ENCODE data around the gene ATG12. TPM values are rescaled to one million over a fixed set of nuclear protein-coding genes. Genes with fewer than 3 reads are reported as not detected.

ATG12 gene
- total and polyA plus RNA-seq, 2 experiments from 2014 or later: 52.6 to 109 TPM

DNA sequence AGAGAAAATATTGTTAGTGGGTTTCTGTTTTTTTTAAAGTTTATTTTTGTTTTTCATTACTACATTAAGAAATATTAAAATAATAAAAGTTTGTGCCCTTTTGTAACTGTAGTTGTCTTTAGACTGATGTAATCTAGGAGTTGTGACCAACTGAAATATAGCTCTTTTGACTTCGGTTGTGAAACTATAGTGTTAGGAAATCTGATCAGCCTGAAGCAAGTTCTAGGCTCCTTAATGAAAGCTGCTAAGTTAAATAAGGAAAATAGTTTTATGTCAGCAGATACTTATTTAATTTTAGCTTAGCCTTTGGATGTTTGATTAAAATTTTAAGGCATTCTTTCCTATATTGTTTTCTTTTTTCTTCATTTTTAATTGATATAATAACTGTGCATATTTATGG lies 14.6 kb upstream of the ATG12 start (continued):
- TF ChIP-seq, protein P1, sequence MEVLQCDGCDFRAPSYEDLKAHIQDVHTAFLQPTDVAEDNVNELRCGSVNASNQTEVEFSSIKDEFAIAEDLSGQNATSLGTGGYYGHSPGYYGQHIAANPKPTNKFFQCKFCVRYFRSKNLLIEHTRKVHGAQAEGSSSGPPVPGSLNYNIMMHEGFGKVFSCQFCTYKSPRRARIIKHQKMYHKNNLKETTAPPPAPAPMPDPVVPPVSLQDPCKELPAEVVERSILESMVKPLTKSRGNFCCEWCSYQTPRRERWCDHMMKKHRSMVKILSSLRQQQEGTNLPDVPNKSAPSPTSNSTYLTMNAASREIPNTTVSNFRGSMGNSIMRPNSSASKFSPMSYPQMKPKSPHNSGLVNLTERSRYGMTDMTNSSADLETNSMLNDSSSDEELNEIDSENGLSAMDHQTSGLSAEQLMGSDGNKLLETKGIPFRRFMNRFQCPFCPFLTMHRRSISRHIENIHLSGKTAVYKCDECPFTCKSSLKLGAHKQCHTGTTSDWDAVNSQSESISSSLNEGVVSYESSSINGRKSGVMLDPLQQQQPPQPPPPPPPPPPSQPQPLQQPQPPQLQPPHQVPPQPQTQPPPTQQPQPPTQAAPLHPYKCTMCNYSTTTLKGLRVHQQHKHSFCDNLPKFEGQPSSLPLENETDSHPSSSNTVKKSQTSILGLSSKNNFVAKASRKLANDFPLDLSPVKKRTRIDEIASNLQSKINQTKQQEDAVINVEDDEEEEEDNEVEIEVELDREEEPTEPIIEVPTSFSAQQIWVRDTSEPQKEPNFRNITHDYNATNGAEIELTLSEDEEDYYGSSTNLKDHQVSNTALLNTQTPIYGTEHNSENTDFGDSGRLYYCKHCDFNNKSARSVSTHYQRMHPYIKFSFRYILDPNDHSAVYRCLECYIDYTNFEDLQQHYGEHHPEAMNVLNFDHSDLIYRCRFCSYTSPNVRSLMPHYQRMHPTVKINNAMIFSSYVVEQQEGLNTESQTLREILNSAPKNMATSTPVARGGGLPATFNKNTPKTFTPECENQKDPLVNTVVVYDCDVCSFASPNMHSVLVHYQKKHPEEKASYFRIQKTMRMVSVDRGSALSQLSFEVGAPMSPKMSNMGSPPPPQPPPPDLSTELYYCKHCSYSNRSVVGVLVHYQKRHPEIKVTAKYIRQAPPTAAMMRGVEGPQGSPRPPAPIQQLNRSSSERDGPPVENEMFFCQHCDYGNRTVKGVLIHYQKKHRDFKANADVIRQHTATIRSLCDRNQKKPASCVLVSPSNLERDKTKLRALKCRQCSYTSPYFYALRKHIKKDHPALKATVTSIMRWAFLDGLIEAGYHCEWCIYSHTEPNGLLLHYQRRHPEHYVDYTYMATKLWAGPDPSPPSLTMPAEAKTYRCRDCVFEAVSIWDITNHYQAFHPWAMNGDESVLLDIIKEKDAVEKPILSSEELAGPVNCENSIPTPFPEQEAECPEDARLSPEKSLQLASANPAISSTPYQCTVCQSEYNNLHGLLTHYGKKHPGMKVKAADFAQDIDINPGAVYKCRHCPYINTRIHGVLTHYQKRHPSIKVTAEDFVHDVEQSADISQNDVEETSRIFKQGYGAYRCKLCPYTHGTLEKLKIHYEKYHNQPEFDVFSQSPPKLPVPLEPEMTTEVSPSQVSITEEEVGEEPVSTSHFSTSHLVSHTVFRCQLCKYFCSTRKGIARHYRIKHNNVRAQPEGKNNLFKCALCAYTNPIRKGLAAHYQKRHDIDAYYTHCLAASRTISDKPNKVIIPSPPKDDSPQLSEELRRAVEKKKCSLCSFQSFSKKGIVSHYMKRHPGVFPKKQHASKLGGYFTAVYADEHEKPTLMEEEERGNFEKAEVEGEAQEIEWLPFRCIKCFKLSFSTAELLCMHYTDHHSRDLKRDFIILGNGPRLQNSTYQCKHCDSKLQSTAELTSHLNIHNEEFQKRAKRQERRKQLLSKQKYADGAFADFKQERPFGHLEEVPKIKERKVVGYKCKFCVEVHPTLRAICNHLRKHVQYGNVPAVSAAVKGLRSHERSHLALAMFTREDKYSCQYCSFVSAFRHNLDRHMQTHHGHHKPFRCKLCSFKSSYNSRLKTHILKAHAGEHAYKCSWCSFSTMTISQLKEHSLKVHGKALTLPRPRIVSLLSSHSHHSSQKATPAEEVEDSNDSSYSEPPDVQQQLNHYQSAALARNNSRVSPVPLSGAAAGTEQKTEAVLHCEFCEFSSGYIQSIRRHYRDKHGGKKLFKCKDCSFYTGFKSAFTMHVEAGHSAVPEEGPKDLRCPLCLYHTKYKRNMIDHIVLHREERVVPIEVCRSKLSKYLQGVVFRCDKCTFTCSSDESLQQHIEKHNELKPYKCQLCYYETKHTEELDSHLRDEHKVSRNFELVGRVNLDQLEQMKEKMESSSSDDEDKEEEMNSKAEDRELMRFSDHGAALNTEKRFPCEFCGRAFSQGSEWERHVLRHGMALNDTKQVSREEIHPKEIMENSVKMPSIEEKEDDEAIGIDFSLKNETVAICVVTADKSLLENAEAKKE (CRISPR knock-in tag; IDR thresholded peaks at IDR 0.05): no peak
- TF ChIP-seq STAT1 (IDR thresholded peaks at IDR 0.05; ENCODE audit: unreplicated experiment) (no peak), ZNF331 (CRISPR knock-in tag; IDR thresholded peaks at IDR 0.05; ENCODE audit: low read depth) (no peak), JUNB (IDR thresholded peaks at IDR 0.05; ENCODE audit: unreplicated experiment) (no peak)
- TF ChIP-seq, protein P2, sequence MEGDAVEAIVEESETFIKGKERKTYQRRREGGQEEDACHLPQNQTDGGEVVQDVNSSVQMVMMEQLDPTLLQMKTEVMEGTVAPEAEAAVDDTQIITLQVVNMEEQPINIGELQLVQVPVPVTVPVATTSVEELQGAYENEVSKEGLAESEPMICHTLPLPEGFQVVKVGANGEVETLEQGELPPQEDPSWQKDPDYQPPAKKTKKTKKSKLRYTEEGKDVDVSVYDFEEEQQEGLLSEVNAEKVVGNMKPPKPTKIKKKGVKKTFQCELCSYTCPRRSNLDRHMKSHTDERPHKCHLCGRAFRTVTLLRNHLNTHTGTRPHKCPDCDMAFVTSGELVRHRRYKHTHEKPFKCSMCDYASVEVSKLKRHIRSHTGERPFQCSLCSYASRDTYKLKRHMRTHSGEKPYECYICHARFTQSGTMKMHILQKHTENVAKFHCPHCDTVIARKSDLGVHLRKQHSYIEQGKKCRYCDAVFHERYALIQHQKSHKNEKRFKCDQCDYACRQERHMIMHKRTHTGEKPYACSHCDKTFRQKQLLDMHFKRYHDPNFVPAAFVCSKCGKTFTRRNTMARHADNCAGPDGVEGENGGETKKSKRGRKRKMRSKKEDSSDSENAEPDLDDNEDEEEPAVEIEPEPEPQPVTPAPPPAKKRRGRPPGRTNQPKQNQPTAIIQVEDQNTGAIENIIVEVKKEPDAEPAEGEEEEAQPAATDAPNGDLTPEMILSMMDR (conservative IDR thresholded peaks at IDR 0.05; ENCODE audit: low read depth in 2 of 2): no peak

DNA sequence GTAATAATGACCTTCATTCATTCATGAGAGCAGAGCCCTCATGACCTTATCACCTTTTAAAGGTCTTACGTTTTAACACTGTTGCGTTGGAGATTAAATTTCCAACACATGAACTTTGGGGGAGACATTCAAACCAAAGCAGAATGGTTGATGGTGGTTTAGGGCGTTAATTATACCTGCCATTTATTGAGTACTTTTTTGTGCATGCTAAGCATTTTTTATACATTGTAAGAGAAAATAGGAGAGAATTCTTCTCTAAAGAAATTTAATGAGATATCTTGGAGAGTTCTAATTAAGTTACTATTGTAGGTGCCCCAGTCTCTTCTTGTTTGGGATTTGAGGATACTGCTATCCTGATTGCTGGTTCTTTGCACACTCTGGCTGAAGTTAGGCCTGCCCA lies 12.8 kb upstream of the ATG12 start:
- H3K9me3 Mint-ChIP-seq: peaks cover 10% of the 10 kb centered on the region
- H4K20me1 ChIP-seq (replicated peaks; ENCODE audit: insufficient read depth): peaks cover 3% of the 10 kb centered on the region; the same call in 1 of the 2 replicates
- no peak for TF ChIP-seq EZH2 (IDR thresholded peaks at IDR 0.05; ENCODE audit: low read depth, unreplicated experiment)
- TF ChIP-seq EZH2phosphoT487 (IDR thresholded peaks at IDR 0.05; ENCODE audit: unreplicated experiment): no peak
- TF ChIP-seq STAT1 (IDR thresholded peaks at IDR 0.05; ENCODE audit: unreplicated experiment): no peak
- TF ChIP-seq, protein P1 (CRISPR knock-in tag; IDR thresholded peaks at IDR 0.05): no peak
- TF ChIP-seq NANOG (IDR thresholded peaks at IDR 0.05; ENCODE audit: borderline replicate concordance): no peak

More for the DNA sequence above, 12.8 kb upstream of the ATG12 start:
- Mint-ChIP-seq H3K27me3 (ENCODE audit: insufficient read depth, low read depth, poor library complexity) (peaks cover 3% of the 10 kb centered on the region), H3K27ac (no peak overlapping the region), H3K36me3 (ENCODE audit: low read depth) (peaks cover 18% of the 10 kb centered on the region; the same call in 2 of the 3 replicates), H3K4me3 (no peak overlapping the region), H3K4me1 (peaks cover 33% of the 10 kb centered on the region)
- no peaks in the 10 kb centered on the region for H3K27me3 ChIP-seq (ENCODE audit: insufficient read depth)
- H3K79me2 ChIP-seq (replicated peaks; ENCODE audit: insufficient read depth): peaks cover 96% of the 10 kb centered on the region
- H3K4me3 ChIP-seq: no peak overlapping the region
- no peak for ATAC-seq
- no peak overlapping the region for H3K27ac ChIP-seq (ENCODE audit: low read depth)
- H3K4me2 ChIP-seq: no peak overlapping the region
- H3K36me3 ChIP-seq (ENCODE audit: insufficient read depth): 0 out of 2 replicates have a peak, but pooled peaks cover 2% of the 10 kb centered on the region
- no peak overlapping the region for H2AFZ ChIP-seq
- no peaks in the 10 kb centered on the region; the same call in 1 of the 2 replicates for H3K9me2 ChIP-seq (ENCODE audit: insufficient read depth)
- no peaks in the 10 kb centered on the region for H3F3A ChIP-seq (replicated peaks; ENCODE audit: low read depth)
- H3K4me1 ChIP-seq (ENCODE audit: insufficient read depth): peaks cover 22% of the 10 kb centered on the region
- DNase-seq (ENCODE audit: low spot score): no peak

All from GM23338 (cell line).